Activated naive CD4-positive, alpha-beta T cell treated with anti-CD3 and anti-CD28 coated beads, Interleukin-2, amount 50 U/mL, for 24 hours (primary cell): ENCODE data around the gene SIDT1.

Experiments
- H3K27ac Mint-ChIP-seq: one replicate; pipeline ENCODE4 v1.8.0; 2021; ENCODE audit warnings: mild to moderate bottlenecking, mixed read lengths
- H3K27me3 Mint-ChIP-seq: one replicate; pipeline ENCODE4 v1.8.0; 2021; ENCODE audit warnings: mixed read lengths
- H3K36me3 Mint-ChIP-seq: one replicate; pipeline ENCODE4 v1.8.0; 2021; ENCODE audit warnings: mixed read lengths
- H3K4me1 Mint-ChIP-seq: one replicate; pipeline ENCODE4 v1.8.0; 2021; ENCODE audit warnings: mixed read lengths
- H3K4me3 Mint-ChIP-seq: one replicate; pipeline ENCODE4 v1.8.0; 2021; ENCODE audit warnings: mild to moderate bottlenecking, mixed read lengths
- H3K9me3 Mint-ChIP-seq: one replicate; pipeline ENCODE4 v1.8.0; 2021; ENCODE audit warnings: mixed read lengths

SIDT1 gene

DNA sequence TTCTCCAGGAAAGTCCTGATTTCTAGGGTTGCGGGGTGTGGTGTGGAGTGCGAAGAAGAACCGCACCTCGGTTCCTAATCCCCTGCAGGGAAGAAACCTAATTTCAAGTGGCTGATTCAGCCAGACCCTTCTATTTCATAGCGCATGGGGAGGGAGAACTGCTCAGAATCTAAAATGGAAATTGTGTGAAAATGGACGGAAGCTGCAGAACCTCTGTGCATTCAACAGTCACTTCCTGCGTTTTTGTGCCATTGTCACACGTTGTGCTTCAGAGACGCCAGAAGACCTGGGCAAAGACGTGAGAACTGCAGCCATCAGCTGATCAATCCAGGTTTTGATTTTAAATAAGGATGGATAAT is 1.2 kb downstream of the SIDT1 start:
- Mint-ChIP-seq H3K27me3 (no peaks in the 10 kb centered on the region), H3K9me3 (no peaks in the 10 kb centered on the region), H3K4me1 (peaks cover 75% of the 10 kb centered on the region), H3K36me3 (peaks cover 5% of the 10 kb centered on the region), H3K4me3 (peak overlapping the region; percentile 91), H3K27ac (peak overlapping the region; percentile 97)

GRCh38 chr3:113534365-113534764 is 2.0 kb downstream of the SIDT1 start:
- H3K27ac Mint-ChIP-seq = peak overlapping the region; percentile 97
- peaks cover 72% of the 10 kb centered on the region for H3K4me1 Mint-ChIP-seq
- H3K36me3 Mint-ChIP-seq = peaks cover 6% of the 10 kb centered on the region
- H3K27me3 Mint-ChIP-seq = no peaks in the 10 kb centered on the region
- H3K9me3 Mint-ChIP-seq = no peaks in the 10 kb centered on the region
- H3K4me3 Mint-ChIP-seq = peak overlapping the region; percentile 91

- Mint-ChIP-seq H3K4me3 (peak overlapping the region; percentile 40), H3K27me3 (no peaks in the 10 kb centered on the region), H3K9me3 (no peaks in the 10 kb centered on the region), H3K27ac (no peak overlapping the region), H3K4me1 (peaks cover 69% of the 10 kb centered on the region), H3K36me3 (peaks cover 13% of the 10 kb centered on the region)
Observed at GRCh38 chr3:113535898-113536297, 3.5 kb downstream of the SIDT1 start.

DNA sequence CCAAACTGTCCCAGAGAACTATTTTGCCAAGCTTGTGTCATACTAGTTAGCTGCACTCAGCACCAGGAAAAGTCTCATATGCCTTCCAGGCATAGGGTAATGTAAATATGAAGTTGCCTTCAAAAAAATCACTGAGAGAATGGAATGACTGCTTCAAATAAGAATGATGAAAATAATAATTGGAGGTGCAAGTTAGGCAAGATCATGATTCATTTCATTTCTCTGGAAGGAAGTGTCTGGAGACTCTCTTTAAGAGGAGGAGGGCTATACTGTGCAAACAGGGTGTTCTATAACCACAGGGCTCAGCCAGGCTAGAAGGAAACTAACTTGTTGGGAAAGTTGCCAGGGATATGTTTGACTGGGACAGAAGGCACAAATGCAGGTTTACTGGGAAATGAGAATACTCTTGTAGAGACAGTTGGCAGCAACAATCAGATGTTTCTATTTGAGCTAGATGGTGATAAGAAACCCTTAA is 4.3 kb downstream of the SIDT1 start:
- Mint-ChIP-seq H3K27me3 (no peaks in the 10 kb centered on the region), H3K4me1 (peaks cover 61% of the 10 kb centered on the region), H3K36me3 (peaks cover 13% of the 10 kb centered on the region), H3K4me3 (peak overlapping the region; percentile 40), H3K9me3 (no peaks in the 10 kb centered on the region), H3K27ac (no peak overlapping the region)

- Mint-ChIP-seq H3K9me3 (no peaks in the 10 kb centered on the region), H3K27me3 (no peaks in the 10 kb centered on the region), H3K4me3 (no peak overlapping the region), H3K27ac (peak overlapping the region; percentile 12), H3K36me3 (peaks cover 13% of the 10 kb centered on the region), H3K4me1 (peaks cover 56% of the 10 kb centered on the region)
Observed at GRCh38 chr3:113537155-113537554, 4.8 kb downstream of the SIDT1 start.

DNA sequence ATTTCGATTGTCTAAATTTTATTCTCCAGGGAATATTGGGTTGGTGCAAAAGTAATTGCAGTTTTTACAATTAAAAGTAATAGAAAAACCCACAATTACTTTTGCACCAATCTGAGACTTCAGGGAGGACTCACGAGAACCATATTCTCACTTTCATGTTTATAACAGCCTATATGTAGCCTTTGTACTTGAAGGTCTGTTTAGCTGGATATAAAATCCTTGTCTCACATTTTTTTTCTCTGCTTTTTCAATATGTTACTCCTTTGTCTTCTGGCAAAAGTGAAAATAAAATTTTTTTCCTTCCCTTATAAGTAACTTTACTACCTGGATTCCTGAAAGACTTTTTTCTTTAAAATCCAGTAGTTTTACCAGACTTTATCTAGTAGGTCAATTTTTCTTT is 9.2 kb downstream of the SIDT1 start:
- Mint-ChIP-seq H3K27me3 (no peaks in the 10 kb centered on the region), H3K4me1 (peaks cover 53% of the 10 kb centered on the region), H3K9me3 (no peaks in the 10 kb centered on the region), H3K36me3 (peaks cover 29% of the 10 kb centered on the region), H3K27ac (no peak overlapping the region), H3K4me3 (no peak overlapping the region)

GRCh38 chr3:113545594-113545993 is 13.2 kb downstream of the SIDT1 start:
- peaks cover 55% of the 10 kb centered on the region for H3K4me1 Mint-ChIP-seq
- H3K36me3 Mint-ChIP-seq = peaks cover 30% of the 10 kb centered on the region
- peak overlapping the region; percentile 71 for H3K27ac Mint-ChIP-seq
- H3K9me3 Mint-ChIP-seq = no peaks in the 10 kb centered on the region
- no peaks in the 10 kb centered on the region for H3K27me3 Mint-ChIP-seq
- peak overlapping the region; percentile 45 for H3K4me3 Mint-ChIP-seq

DNA sequence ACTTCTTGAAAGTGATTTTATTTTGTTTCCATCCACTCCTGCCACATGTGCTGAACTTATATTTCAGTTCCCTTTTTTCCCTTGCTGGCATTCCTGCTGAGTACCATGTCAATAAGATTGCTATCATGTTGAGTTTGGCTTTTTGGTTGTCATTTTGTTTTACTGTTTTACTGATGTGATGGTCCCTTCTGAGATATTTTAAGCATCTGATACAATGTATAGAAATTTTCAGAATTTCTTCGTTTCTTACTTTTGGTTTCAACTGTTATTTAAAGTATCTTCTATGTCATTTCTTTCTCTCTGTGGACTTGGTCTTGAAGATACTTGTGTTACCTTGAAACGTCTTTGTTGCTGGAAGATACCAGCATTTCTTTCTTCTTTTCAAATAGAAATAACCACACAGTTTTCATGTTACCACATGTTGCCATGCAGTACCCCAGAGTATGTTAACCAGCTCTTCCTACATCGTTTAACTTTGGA is 14.1 kb downstream of the SIDT1 start:
- H3K9me3 Mint-ChIP-seq = no peaks in the 10 kb centered on the region
- H3K4me3 Mint-ChIP-seq = peak overlapping the region; percentile 68

GRCh38 chr3:113548501-113548900 is 16.1 kb downstream of the SIDT1 start:
- Mint-ChIP-seq H3K4me1 (peaks cover 72% of the 10 kb centered on the region), H3K9me3 (no peaks in the 10 kb centered on the region), H3K4me3 (no peak overlapping the region), H3K27me3 (no peaks in the 10 kb centered on the region), H3K27ac (no peak overlapping the region), H3K36me3 (peaks cover 20% of the 10 kb centered on the region)

More for the DNA sequence above, 14.1 kb downstream of the SIDT1 start:
- Mint-ChIP-seq H3K4me1 (peaks cover 61% of the 10 kb centered on the region), H3K27ac (peak overlapping the region; percentile 87), H3K36me3 (peaks cover 27% of the 10 kb centered on the region), H3K27me3 (no peaks in the 10 kb centered on the region)

- peaks cover 61% of the 10 kb centered on the region for H3K4me1 Mint-ChIP-seq
- H3K4me3 Mint-ChIP-seq = no peak overlapping the region
- no peak overlapping the region for H3K27ac Mint-ChIP-seq
- H3K36me3 Mint-ChIP-seq = peaks cover 9% of the 10 kb centered on the region
- no peaks in the 10 kb centered on the region for H3K27me3 Mint-ChIP-seq
- H3K9me3 Mint-ChIP-seq = no peaks in the 10 kb centered on the region
Observed at GRCh38 chr3:113551820-113552219, 19.5 kb downstream of the SIDT1 start.

DNA sequence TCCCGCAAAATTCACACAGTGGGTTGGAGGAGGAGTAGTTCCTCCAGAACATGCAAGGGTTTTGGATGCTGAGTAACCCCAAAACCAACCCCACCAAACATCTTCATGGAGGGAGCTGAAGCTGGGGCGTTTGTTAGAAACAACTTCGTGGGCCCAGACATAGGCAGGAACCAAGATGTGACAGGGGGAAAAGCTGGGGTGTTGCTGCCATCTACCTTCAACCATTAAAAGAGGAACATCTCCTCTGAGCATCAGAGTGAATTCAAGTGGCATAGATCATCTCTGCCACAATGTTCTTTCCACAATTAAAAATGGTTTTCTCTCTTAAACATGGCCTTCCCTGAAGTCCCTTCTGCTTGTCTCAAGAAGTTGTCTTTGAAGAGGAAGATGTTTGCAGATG is 20.5 kb downstream of the SIDT1 start:
- Mint-ChIP-seq H3K4me3 (no peak overlapping the region), H3K36me3 (peaks cover 7% of the 10 kb centered on the region), H3K4me1 (peaks cover 68% of the 10 kb centered on the region), H3K9me3 (no peaks in the 10 kb centered on the region), H3K27ac (no peak overlapping the region), H3K27me3 (no peaks in the 10 kb centered on the region)

GRCh38 chr3:113555138-113555537 is 22.8 kb downstream of the SIDT1 start:
- no peak overlapping the region for H3K27ac Mint-ChIP-seq
- peaks cover 66% of the 10 kb centered on the region for H3K4me1 Mint-ChIP-seq
- no peaks in the 10 kb centered on the region for H3K27me3 Mint-ChIP-seq
- H3K9me3 Mint-ChIP-seq = no peaks in the 10 kb centered on the region
- H3K4me3 Mint-ChIP-seq = no peak overlapping the region
- H3K36me3 Mint-ChIP-seq = peaks cover 4% of the 10 kb centered on the region

- no peaks in the 10 kb centered on the region for H3K9me3 Mint-ChIP-seq
- peaks cover 4% of the 10 kb centered on the region for H3K36me3 Mint-ChIP-seq
- peaks cover 72% of the 10 kb centered on the region for H3K4me1 Mint-ChIP-seq
- H3K27me3 Mint-ChIP-seq = no peaks in the 10 kb centered on the region
- no peak overlapping the region for H3K27ac Mint-ChIP-seq
- H3K4me3 Mint-ChIP-seq = no peak overlapping the region
Observed at GRCh38 chr3:113556316-113556945, 24.1 kb downstream of the SIDT1 start.

DNA sequence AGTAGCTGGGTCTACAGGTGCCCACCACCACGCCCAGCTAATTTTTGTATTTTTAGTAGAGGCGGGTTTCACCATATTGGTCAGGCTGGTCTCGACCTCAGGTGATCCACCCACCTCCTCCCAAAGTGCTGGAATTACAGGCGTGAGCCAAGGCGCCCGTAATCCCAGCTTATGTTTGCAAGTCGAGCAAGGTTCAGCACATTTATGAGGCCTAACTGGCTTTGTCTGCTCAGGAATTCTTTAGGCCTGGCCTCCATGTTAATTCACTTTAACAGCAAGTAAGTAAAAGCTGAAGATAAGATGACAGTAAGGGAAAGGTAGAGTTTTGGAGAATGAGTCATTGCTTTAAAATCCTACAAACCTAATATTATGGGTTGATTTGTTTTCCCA is 24.6 kb downstream of the SIDT1 start:
- H3K27ac Mint-ChIP-seq = no peak overlapping the region
- peaks cover 74% of the 10 kb centered on the region for H3K4me1 Mint-ChIP-seq
- H3K9me3 Mint-ChIP-seq = no peaks in the 10 kb centered on the region
- H3K27me3 Mint-ChIP-seq = no peaks in the 10 kb centered on the region
- no peak overlapping the region for H3K4me3 Mint-ChIP-seq
- H3K36me3 Mint-ChIP-seq = peaks cover 4% of the 10 kb centered on the region

DNA sequence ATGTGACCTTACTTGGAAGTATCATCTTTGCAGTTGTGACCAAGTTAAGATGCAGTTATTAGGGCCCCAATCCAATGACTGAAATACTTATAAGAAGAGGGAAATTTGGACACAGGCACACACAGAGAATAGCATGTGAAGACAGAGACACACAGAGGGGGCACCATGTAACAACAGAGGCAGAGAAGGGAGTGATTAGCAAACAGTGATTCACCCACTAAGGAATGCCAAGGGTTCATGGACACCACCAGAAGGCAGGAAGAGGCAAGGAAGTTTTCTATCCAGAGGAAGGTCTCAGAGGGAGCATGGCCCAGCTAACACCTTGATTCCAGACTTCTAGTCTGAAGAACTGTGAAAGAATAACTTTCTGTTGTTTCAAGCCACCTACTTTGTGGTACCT is 25.0 kb downstream of the SIDT1 start:
- Mint-ChIP-seq H3K36me3 (peaks cover 4% of the 10 kb centered on the region), H3K4me3 (no peak overlapping the region), H3K27me3 (no peaks in the 10 kb centered on the region), H3K27ac (no peak overlapping the region), H3K9me3 (no peaks in the 10 kb centered on the region), H3K4me1 (peaks cover 74% of the 10 kb centered on the region)

DNA sequence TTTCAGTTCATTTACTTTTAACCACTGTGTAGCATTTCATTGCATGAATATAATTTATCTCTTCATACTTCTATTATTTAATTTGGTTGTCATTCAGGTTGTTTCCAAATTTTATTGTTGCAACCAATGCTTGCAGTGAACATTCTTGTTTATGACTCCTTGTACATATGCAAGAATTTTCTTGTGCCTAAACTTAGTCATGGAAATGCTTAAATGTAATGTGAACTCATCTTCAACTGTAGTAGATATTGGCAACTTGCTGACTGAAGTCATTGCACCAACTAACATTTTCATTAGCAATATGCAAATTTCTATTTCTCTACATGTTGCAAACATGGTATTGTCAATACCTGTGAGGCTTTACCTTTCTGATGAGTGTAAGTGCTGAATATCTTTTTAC is 26.7 kb downstream of the SIDT1 start:
- Mint-ChIP-seq H3K27ac (no peak overlapping the region), H3K27me3 (no peaks in the 10 kb centered on the region), H3K4me1 (peaks cover 79% of the 10 kb centered on the region), H3K36me3 (peaks cover 8% of the 10 kb centered on the region), H3K9me3 (no peaks in the 10 kb centered on the region), H3K4me3 (no peak overlapping the region)

GRCh38 chr3:113560271-113560670 is 27.9 kb downstream of the SIDT1 start:
- Mint-ChIP-seq H3K4me3 (no peak overlapping the region), H3K27ac (no peak overlapping the region), H3K4me1 (peaks cover 79% of the 10 kb centered on the region), H3K27me3 (no peaks in the 10 kb centered on the region), H3K9me3 (no peaks in the 10 kb centered on the region), H3K36me3 (peaks cover 5% of the 10 kb centered on the region)
